ENCODE data around the gene POU2F1.
"Not testable (repeated sequence)": the region's sequence is repeated elsewhere in the genome, so short reads cannot be mapped to it uniquely, and the experiment has no call there.

Gene POU2F1

GRCh38 chr1:167199656-167200055 lies 21.0 kb upstream of the POU2F1 start:
- ChIA-PET CTCF (no interaction called here), POLR2A (interaction anchor here (4.0 kb wide), 1 partner anchor 20 kb away, joined by 16 read pairs; the partner anchor contains the start of gene POU2F1)
- no peak for DNase-seq (ENCODE audit: extremely low spot score)
- no peak for TF ChIP-seq ELF4 (IDR thresholded peaks at IDR 0.05)
- TF ChIP-seq FOXK2 (IDR thresholded peaks at IDR 0.05): no peak
- no peak for TF ChIP-seq TARDBP (IDR thresholded peaks at IDR 0.05)
- TF ChIP-seq NFRKB (IDR thresholded peaks at IDR 0.05): no peak
- no peak for TF ChIP-seq SP1 (IDR thresholded peaks at IDR 0.05)
- TF ChIP-seq FOXM1 (IDR thresholded peaks at IDR 0.05; ENCODE audit: borderline replicate concordance): no peak
- no peak for TF ChIP-seq L3MBTL2 (conservative IDR thresholded peaks at IDR 0.05)
- TF ChIP-seq ARNT (IDR thresholded peaks at IDR 0.05): no peak
- no peak for TF ChIP-seq BHLHE40 (IDR thresholded peaks at IDR 0.05; ENCODE audit: borderline replicate concordance)
- no peak for TF ChIP-seq SUZ12 (IDR thresholded peaks at IDR 0.05)
- TF ChIP-seq PKNOX1 (IDR thresholded peaks at IDR 0.05): no peak
- no peak for TF ChIP-seq LEF1 (IDR thresholded peaks at IDR 0.05; ENCODE audit: borderline replicate concordance)
- no peak for TF ChIP-seq ZNF384 (IDR thresholded peaks at IDR 0.05)
- TF ChIP-seq CTBP1 (IDR thresholded peaks at IDR 0.05; ENCODE audit: borderline replicate concordance): no peak

- CTCF ChIA-PET: no interaction called here
- POLR2A ChIA-PET: interaction anchor here (4.0 kb wide), 1 partner anchor 20 kb away, joined by 16 read pairs; the partner anchor contains the start of gene POU2F1
- no peak for DNase-seq (ENCODE audit: extremely low spot score)
- peak; percentile 64 for TF ChIP-seq PKNOX1 (IDR thresholded peaks at IDR 0.05)
- TF ChIP-seq SUZ12 (IDR thresholded peaks at IDR 0.05): no peak
- no peak for TF ChIP-seq HDGF (IDR thresholded peaks at IDR 0.05; ENCODE audit: borderline replicate concordance)
These were observed 20.4 kb upstream of the POU2F1 start for GRCh38 chr1:167200272-167200671.

GRCh38 chr1:167200749-167201148 lies 19.9 kb upstream of the POU2F1 start:
- no peak for DNase-seq (ENCODE audit: extremely low spot score)
- TF ChIP-seq CTBP1 (IDR thresholded peaks at IDR 0.05; ENCODE audit: borderline replicate concordance) (no peak), BHLHE40 (IDR thresholded peaks at IDR 0.05; ENCODE audit: borderline replicate concordance) (no peak), FOXK2 (IDR thresholded peaks at IDR 0.05) (no peak), SP1 (IDR thresholded peaks at IDR 0.05) (no peak), LEF1 (IDR thresholded peaks at IDR 0.05; ENCODE audit: borderline replicate concordance) (no peak), TARDBP (IDR thresholded peaks at IDR 0.05) (no peak), FOXA1 (IDR thresholded peaks at IDR 0.05) (no peak), FOXM1 (IDR thresholded peaks at IDR 0.05; ENCODE audit: borderline replicate concordance) (no peak), SUZ12 (IDR thresholded peaks at IDR 0.05) (no peak), ARNT (IDR thresholded peaks at IDR 0.05) (no peak), ZNF384 (IDR thresholded peaks at IDR 0.05) (no peak), HDGF (IDR thresholded peaks at IDR 0.05; ENCODE audit: borderline replicate concordance) (no peak), ELF4 (IDR thresholded peaks at IDR 0.05) (no peak)
- CTCF ChIA-PET: no interaction called here
- POLR2A ChIA-PET: interaction anchor here (4.0 kb wide), 1 partner anchor 19 kb away, joined by 16 read pairs; the partner anchor contains the start of gene POU2F1

GRCh38 chr1:167202049-167202448 lies 18.6 kb upstream of the POU2F1 start:
- CTCF ChIA-PET: no interaction called here
- TF ChIP-seq SP1 (IDR thresholded peaks at IDR 0.05): no peak
- no peak for TF ChIP-seq ZNF384 (IDR thresholded peaks at IDR 0.05)
- TF ChIP-seq NFRKB (IDR thresholded peaks at IDR 0.05): no peak
- TF ChIP-seq TARDBP (IDR thresholded peaks at IDR 0.05): no peak
- TF ChIP-seq LEF1 (IDR thresholded peaks at IDR 0.05; ENCODE audit: borderline replicate concordance): no peak
- no peak for TF ChIP-seq ELF4 (IDR thresholded peaks at IDR 0.05)
- TF ChIP-seq FOXK2 (IDR thresholded peaks at IDR 0.05): no peak
- TF ChIP-seq FOXA1 (IDR thresholded peaks at IDR 0.05): no peak
- no peak for TF ChIP-seq L3MBTL2 (conservative IDR thresholded peaks at IDR 0.05)
- TF ChIP-seq PKNOX1 (IDR thresholded peaks at IDR 0.05): no peak
- TF ChIP-seq FOXM1 (IDR thresholded peaks at IDR 0.05; ENCODE audit: borderline replicate concordance): no peak
- TF ChIP-seq BHLHE40 (IDR thresholded peaks at IDR 0.05; ENCODE audit: borderline replicate concordance): no peak
- no peak for TF ChIP-seq SUZ12 (IDR thresholded peaks at IDR 0.05)
- TF ChIP-seq HDGF (IDR thresholded peaks at IDR 0.05; ENCODE audit: borderline replicate concordance): no peak
- no peak for TF ChIP-seq ARNT (IDR thresholded peaks at IDR 0.05)
- DNase-seq (ENCODE audit: extremely low spot score): no peak
- POLR2A ChIA-PET: interaction anchor here (4.0 kb wide), 1 partner anchor 18 kb away, joined by 16 read pairs; the partner anchor contains the start of gene POU2F1

- POLR2A ChIA-PET; CTCF ChIA-PET; DNase-seq (ENCODE audit: extremely low spot score): not testable (repeated sequence)
These were observed 15.2 kb upstream of the POU2F1 start for GRCh38 chr1:167205306-167206050.

- CTCF ChIA-PET: interaction anchor here (0.6 kb wide), 1 partner anchor 36 kb away, joined by 3 read pairs; no protein-coding TSS in a partner anchor
- POLR2A ChIA-PET: interaction anchor here (1.4 kb wide), 1 partner anchor 14 kb away, joined by 7 read pairs; the partner anchor contains the start of gene POU2F1
- DNase-seq (ENCODE audit: extremely low spot score): no peak
- TF ChIP-seq PKNOX1 (IDR thresholded peaks at IDR 0.05) (no peak), FOXA1 (IDR thresholded peaks at IDR 0.05) (no peak), BHLHE40 (IDR thresholded peaks at IDR 0.05; ENCODE audit: borderline replicate concordance) (no peak), CTBP1 (IDR thresholded peaks at IDR 0.05; ENCODE audit: borderline replicate concordance) (no peak), NFRKB (IDR thresholded peaks at IDR 0.05) (no peak)
These were observed 14.4 kb upstream of the POU2F1 start for GRCh38 chr1:167206166-167206835.

Measured in HEK293T (cell line).